HepG2 (cell line): ENCODE measurements around the gene RTN3. TPM values are rescaled to one million over a fixed set of nuclear protein-coding genes. Genes with fewer than 3 reads are reported as not detected.
A peak's percentile ranks its signal among the peaks of the same experiment; 100 is the strongest.

Experiments
- ATF7-NPFF ChIP-seq: sonication (generic); formaldehyde crosslinking; IDR thresholded peaks from 2 replicates; pipeline ENCODE4 v1.8.1; 2023; ENCODE audit warnings: mild to moderate bottlenecking, low read depth, missing genetic modification reagents, moderate library complexity
- CBX5 ChIP-seq: sonication (generic); formaldehyde crosslinking; IDR thresholded peaks from 2 replicates; pipeline ENCODE4 v1.4.0; 2020; ENCODE audit warnings: missing genetic modification reagents, borderline replicate concordance
- DNMT1 ChIP-seq: sonication (generic); formaldehyde crosslinking; IDR thresholded peaks from 2 replicates; pipeline ENCODE4 v1.5.1; 2020; ENCODE audit warnings: mild to moderate bottlenecking, missing genetic modification reagents
- HMG20B ChIP-seq: conservative IDR thresholded peaks from 2 replicates; pipeline ENCODE4 v1.6.1; 2016; ENCODE audit warnings: missing genetic modification reagents, missing compliant biosample characterization
- ISL2 ChIP-seq: sonication (generic); formaldehyde crosslinking; IDR thresholded peaks from 2 replicates; pipeline ENCODE4 v1.5.0; 2020; ENCODE audit warnings: missing genetic modification reagents
- KDM1A ChIP-seq: IDR thresholded peaks from 2 replicates; pipeline ENCODE4 v1.6.1; 2016; ENCODE audit warnings: missing compliant biosample characterization
- PCBP1 ChIP-seq: fragments of 200-400 bp; formaldehyde crosslinking; IDR thresholded peaks from 2 replicates; pipeline ENCODE4 v1.6.1; 2017; ENCODE audit warnings: mild to moderate bottlenecking, low read depth, low read length, borderline replicate concordance
- SAFB2 ChIP-seq: sonication (generic); formaldehyde crosslinking; IDR thresholded peaks from 2 replicates; pipeline ENCODE4 v1.5.1; 2020; ENCODE audit warnings: missing genetic modification reagents, low read depth, mild to moderate bottlenecking, borderline replicate concordance
- SIN3A ChIP-seq: IDR thresholded peaks from 2 replicates; pipeline ENCODE4 v1.6.1; 2011; ENCODE audit warnings: low read depth, mild to moderate bottlenecking, control low read depth, low read length, borderline replicate concordance
- ZNF546 ChIP-seq: sonication (generic); formaldehyde crosslinking; conservative IDR thresholded peaks from 2 replicates; pipeline ENCODE4 v1.8.1; 2023; ENCODE audit warnings: mild to moderate bottlenecking, missing genetic modification reagents
- ZNF557 ChIP-seq: sonication (generic); formaldehyde crosslinking; IDR thresholded peaks from 2 replicates; pipeline ENCODE4 v1.4.0; 2020; ENCODE audit warnings: missing genetic modification reagents
- ZNF619 ChIP-seq: sonication (generic); formaldehyde crosslinking; IDR thresholded peaks from 2 replicates; pipeline ENCODE4 v1.4.0; 2020; ENCODE audit warnings: mild to moderate bottlenecking, missing genetic modification reagents
- ZNF703 ChIP-seq: sonication (generic); formaldehyde crosslinking; IDR thresholded peaks from 2 replicates; pipeline ENCODE4 v1.5.1; 2020; ENCODE audit warnings: missing genetic modification reagents, mild to moderate bottlenecking, moderate library complexity, borderline replicate concordance
- ZNF749 ChIP-seq: sonication (generic); formaldehyde crosslinking; IDR thresholded peaks from 2 replicates; pipeline ENCODE4 v1.8.0; 2022; ENCODE audit warnings: mild to moderate bottlenecking, missing genetic modification reagents, moderate library complexity, borderline replicate concordance
- polyA plus RNA-seq, 8 experiments: library from polyadenylated mRNA; depleted of rRNA in 3 of 8; stranded (reverse) in 7 of 8; unstranded in 1 of 8; fragments of >200 nt; fragmentation: Illumina TruSeq in 4 of 8; extraction: Trizol in 4 of 8; gene quantifications; 2 replicates each; pipeline versions ENCODE4 v1.2.1 to v1.2.3, GENCODE V29; 2011 to 2016; ENCODE audit warnings: low read depth in 4 of 8, missing spikeins in 1 of 8, mixed read lengths in 1 of 8; ENCODE audit not compliant: insufficient read depth in 1 of 8
- total RNA-seq, 5 experiments: library from RNA; depleted of rRNA; stranded (reverse); fragments of >200 nt; fragmentation: Illumina TruSeq; extraction: Trizol; gene quantifications; 2 replicates each; pipeline ENCODE4 v1.2.3, GENCODE V29; 2016; ENCODE audit warnings: low read depth in 1 of 5
- TF ChIP-seq, protein P1 (sequence below): sonication (generic); formaldehyde crosslinking; IDR thresholded peaks from 2 replicates; pipeline ENCODE4 v1.4.0; 2020; ENCODE audit warnings: missing genetic modification reagents
- TF ChIP-seq, protein P2 (sequence below): sonication (generic); formaldehyde crosslinking; IDR thresholded peaks from 2 replicates; pipeline ENCODE4 v1.8.1; 2023; ENCODE audit warnings: mild to moderate bottlenecking, inconsistent platforms, moderate library complexity, missing genetic modification reagents, borderline replicate concordance
- TF ChIP-seq, protein P3 (sequence below): sonication (generic); formaldehyde crosslinking; IDR thresholded peaks from 2 replicates; pipeline ENCODE4 v1.4.0; 2020; ENCODE audit warnings: missing genetic modification reagents, mild to moderate bottlenecking, borderline replicate concordance
- TF ChIP-seq, protein P4 (sequence below): sonication (generic); formaldehyde crosslinking; IDR thresholded peaks from 2 replicates; pipeline ENCODE4 v1.4.0; 2020; ENCODE audit warnings: mild to moderate bottlenecking, low read depth, missing genetic modification reagents
- TF ChIP-seq, protein P5 (sequence below): sonication (generic); formaldehyde crosslinking; IDR thresholded peaks from 2 replicates; pipeline ENCODE4 v1.8.0; 2022; ENCODE audit warnings: missing genetic modification reagents, mild to moderate bottlenecking, borderline replicate concordance

RTN3 gene
- total and polyA plus RNA-seq, 2 of the 13 experiments (the other 11 are each of a cell fraction or from before 2014, with no cell fraction given): 32.2 to 41.1 TPM

DNA sequence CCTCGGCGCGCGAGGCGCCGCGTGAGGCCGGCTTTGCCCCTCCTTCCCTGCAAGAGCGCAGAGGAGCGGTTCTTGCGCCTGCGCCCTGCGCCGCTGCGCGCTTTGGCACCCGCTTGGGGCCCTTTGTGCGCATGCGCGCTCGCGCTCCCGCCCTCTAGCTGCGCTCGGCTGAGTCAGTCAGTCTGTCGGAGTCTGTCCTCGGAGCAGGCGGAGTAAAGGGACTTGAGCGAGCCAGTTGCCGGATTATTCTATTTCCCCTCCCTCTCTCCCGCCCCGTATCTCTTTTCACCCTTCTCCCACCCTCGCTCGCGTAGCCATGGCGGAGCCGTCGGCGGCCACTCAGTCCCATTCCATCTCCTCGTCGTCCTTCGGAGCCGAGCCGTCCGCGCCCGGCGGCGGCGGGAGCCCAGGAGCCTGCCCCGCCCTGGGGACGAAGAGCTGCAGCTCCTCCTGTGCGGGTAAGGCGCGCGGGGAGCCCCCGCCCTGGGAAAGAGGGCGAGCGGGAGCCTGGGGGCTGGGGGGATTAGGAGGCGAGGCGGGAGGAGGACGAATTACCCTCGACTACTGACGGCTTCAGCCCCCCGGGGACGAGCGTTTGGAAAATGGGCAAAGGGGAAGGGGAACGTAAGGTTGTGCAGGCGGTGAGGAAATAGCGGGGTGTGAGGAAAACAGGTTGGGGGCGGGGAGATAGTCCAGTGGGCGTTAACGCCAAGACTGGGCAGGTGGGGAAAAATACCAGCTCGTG, at the start of gene RTN3 (continued):
- TF ChIP-seq, protein P1, sequence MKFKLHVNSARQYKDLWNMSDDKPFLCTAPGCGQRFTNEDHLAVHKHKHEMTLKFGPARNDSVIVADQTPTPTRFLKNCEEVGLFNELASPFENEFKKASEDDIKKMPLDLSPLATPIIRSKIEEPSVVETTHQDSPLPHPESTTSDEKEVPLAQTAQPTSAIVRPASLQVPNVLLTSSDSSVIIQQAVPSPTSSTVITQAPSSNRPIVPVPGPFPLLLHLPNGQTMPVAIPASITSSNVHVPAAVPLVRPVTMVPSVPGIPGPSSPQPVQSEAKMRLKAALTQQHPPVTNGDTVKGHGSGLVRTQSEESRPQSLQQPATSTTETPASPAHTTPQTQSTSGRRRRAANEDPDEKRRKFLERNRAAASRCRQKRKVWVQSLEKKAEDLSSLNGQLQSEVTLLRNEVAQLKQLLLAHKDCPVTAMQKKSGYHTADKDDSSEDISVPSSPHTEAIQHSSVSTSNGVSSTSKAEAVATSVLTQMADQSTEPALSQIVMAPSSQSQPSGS (CRISPR knock-in tag): 0 out of 2 replicates have a peak, but pooled peaks have one; percentile 27
- TF ChIP-seq SIN3A: peak; percentile 44; the same call in 1 of the 2 replicates
- 0 out of 2 replicates have a peak, but pooled peaks have one; percentile 5 for TF ChIP-seq ZNF703 (CRISPR knock-in tag)
- no peak for TF ChIP-seq ZNF557 (CRISPR knock-in tag)
- no peak for TF ChIP-seq DNMT1 (CRISPR knock-in tag)
- TF ChIP-seq, protein P2, sequence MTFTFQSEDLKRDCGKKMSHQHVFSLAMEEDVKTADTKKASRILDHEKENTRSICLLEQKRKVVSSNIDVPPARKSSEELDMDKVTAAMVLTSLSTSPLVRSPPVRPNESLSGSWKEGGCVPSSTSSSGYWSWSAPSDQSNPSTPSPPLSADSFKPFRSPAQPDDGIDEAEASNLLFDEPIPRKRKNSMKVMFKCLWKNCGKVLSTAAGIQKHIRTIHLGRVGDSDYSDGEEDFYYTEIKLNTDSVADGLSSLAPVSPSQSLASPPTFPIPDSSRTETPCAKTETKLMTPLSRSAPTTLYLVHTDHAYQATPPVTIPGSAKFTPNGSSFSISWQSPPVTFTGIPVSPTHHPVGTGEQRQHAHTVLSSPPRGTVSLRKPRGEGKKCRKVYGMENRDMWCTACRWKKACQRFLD: no peak; the same call in 1 of the 2 replicates
- TF ChIP-seq SAFB2 (CRISPR knock-in tag): no peak; the same call in 1 of the 2 replicates
- no peak for TF ChIP-seq ZNF619 (CRISPR knock-in tag)
- TF ChIP-seq CBX5 (CRISPR knock-in tag): no peak
- TF ChIP-seq ATF7-NPFF (CRISPR knock-in tag): peak; percentile 79; the same call in 1 of the 2 replicates
- peak; percentile 83; the same call in 1 of the 2 replicates for TF ChIP-seq ZNF546
- 0 out of 2 replicates have a peak, but pooled peaks have one; percentile 59 for TF ChIP-seq ZNF749
- TF ChIP-seq KDM1A (CRISPR knock-in tag): no peak
- TF ChIP-seq, protein P3, sequence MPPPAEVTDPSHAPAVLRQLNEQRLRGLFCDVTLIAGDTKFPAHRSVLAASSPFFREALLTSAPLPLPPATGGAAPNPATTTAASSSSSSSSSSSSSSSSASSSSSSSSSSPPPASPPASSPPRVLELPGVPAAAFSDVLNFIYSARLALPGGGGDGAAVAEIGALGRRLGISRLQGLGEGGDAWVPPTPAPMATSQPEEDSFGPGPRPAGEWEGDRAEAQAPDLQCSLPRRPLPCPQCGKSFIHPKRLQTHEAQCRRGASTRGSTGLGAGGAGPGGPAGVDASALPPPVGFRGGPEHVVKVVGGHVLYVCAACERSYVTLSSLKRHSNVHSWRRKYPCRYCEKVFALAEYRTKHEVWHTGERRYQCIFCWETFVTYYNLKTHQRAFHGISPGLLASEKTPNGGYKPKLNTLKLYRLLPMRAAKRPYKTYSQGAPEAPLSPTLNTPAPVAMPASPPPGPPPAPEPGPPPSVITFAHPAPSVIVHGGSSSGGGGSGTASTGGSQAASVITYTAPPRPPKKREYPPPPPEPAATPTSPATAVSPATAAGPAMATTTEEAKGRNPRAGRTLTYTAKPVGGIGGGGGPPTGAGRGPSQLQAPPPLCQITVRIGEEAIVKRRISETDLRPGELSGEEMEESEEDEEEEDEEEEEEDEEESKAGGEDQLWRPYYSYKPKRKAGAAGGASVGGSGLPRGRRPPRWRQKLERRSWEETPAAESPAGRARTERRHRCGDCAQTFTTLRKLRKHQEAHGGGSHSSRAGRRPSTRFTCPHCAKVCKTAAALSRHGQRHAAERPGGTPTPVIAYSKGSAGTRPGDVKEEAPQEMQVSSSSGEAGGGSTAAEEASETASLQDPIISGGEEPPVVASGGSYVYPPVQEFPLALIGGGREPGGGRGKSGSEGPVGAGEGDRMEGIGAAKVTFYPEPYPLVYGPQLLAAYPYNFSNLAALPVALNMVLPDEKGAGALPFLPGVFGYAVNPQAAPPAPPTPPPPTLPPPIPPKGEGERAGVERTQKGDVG (CRISPR knock-in tag): no peak; the same call in 1 of the 2 replicates
- TF ChIP-seq ISL2: no peak
- TF ChIP-seq, protein P4, sequence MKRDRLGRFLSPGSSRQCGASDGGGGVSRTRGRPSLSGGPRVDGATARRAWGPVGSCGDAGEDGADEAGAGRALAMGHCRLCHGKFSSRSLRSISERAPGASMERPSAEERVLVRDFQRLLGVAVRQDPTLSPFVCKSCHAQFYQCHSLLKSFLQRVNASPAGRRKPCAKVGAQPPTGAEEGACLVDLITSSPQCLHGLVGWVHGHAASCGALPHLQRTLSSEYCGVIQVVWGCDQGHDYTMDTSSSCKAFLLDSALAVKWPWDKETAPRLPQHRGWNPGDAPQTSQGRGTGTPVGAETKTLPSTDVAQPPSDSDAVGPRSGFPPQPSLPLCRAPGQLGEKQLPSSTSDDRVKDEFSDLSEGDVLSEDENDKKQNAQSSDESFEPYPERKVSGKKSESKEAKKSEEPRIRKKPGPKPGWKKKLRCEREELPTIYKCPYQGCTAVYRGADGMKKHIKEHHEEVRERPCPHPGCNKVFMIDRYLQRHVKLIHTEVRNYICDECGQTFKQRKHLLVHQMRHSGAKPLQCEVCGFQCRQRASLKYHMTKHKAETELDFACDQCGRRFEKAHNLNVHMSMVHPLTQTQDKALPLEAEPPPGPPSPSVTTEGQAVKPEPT: no peak; the same call in 1 of the 2 replicates
- TF ChIP-seq, protein P5, sequence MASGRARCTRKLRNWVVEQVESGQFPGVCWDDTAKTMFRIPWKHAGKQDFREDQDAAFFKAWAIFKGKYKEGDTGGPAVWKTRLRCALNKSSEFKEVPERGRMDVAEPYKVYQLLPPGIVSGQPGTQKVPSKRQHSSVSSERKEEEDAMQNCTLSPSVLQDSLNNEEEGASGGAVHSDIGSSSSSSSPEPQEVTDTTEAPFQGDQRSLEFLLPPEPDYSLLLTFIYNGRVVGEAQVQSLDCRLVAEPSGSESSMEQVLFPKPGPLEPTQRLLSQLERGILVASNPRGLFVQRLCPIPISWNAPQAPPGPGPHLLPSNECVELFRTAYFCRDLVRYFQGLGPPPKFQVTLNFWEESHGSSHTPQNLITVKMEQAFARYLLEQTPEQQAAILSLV (CRISPR knock-in tag): peak; percentile 51; the same call in 1 of the 2 replicates
- no peak for TF ChIP-seq PCBP1
- TF ChIP-seq HMG20B (CRISPR knock-in tag): no peak
